Bronchial epithelial cell (primary cell): ENCODE data around the gene KLF8. TPM values are rescaled to one million over a fixed set of nuclear protein-coding genes. Genes with fewer than 3 reads are reported as not detected.

ENCODE experiments used
- DNase-seq: peaks from one replicate; pipeline ENCODE4 v3.0.0-alpha.2; 2010; ENCODE audit warnings: low read depth
- FAIRE-seq: peaks from 2 replicates; lab custom pipeline; 2011; peaks lifted over from hg19 to GRCh38; lab: Jason Lieb, UNC
- H3K27me3 ChIP-seq: 2 replicates; pipeline ENCODE4 v1.5.1; 2011; ENCODE audit warnings: low read length; ENCODE audit not compliant: control insufficient read depth, insufficient read depth
- H3K36me3 ChIP-seq: 2 replicates; pipeline ENCODE4 v1.5.1; 2011; ENCODE audit warnings: low read length; ENCODE audit not compliant: control insufficient read depth, insufficient read depth
- H3K4me3 ChIP-seq: 2 replicates; pipeline ENCODE4 v1.5.1; 2011; ENCODE audit warnings: mild to moderate bottlenecking, low read depth, low read length, control low read depth
- total RNA-seq: library from RNA; depleted of rRNA; stranded (reverse); fragments of >200 nt; gene quantifications from 2 replicates; pipeline ENCODE4 v1.2.1, GENCODE V29; 2014
- TF ChIP-seq, protein P1 (sequence below): IDR thresholded peaks from 2 replicates; pipeline ENCODE4 v1.5.1; 2011; ENCODE audit warnings: mild to moderate bottlenecking, moderate library complexity, low read length, control low read depth, inconsistent platforms; ENCODE audit not compliant: insufficient read depth, severe bottlenecking

The KLF8 gene
- total RNA-seq, 1 donor from 2014 or later = 3.9 TPM

DNA sequence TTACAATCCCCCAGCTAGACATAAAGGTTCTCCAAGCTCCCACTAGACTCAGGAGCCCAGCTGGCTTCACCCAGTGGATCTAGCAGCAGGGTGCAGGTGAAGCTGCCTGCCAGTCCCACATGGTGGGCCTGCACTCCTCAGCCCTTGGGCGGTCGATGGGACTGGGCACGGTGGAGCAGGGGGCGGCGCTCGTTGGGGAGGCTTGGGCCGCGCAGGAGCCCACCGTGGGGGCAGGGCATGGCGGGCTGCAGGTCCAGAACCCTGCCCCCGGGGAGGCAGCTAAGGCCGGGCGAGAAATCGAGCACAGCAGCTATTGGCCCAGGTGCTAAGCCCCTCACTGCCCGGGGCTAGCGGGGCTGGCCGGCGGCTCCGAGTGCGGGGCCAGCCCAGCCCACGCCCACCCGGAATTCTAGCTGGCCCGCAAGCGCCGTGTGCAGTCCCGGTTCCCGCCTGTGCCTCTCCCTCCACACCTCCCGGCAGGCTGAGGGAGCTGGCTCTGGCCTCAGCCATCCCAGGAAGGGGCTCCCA, 9.6 kb upstream of the KLF8 start:
- Histone ChIP-seq H3K27me3 (no peaks in the 10 kb centered on the region), H3K36me3 (no peaks in the 10 kb centered on the region), H3K4me3 (no peak overlapping the region)
- TF ChIP-seq, protein P1, sequence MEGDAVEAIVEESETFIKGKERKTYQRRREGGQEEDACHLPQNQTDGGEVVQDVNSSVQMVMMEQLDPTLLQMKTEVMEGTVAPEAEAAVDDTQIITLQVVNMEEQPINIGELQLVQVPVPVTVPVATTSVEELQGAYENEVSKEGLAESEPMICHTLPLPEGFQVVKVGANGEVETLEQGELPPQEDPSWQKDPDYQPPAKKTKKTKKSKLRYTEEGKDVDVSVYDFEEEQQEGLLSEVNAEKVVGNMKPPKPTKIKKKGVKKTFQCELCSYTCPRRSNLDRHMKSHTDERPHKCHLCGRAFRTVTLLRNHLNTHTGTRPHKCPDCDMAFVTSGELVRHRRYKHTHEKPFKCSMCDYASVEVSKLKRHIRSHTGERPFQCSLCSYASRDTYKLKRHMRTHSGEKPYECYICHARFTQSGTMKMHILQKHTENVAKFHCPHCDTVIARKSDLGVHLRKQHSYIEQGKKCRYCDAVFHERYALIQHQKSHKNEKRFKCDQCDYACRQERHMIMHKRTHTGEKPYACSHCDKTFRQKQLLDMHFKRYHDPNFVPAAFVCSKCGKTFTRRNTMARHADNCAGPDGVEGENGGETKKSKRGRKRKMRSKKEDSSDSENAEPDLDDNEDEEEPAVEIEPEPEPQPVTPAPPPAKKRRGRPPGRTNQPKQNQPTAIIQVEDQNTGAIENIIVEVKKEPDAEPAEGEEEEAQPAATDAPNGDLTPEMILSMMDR = no peak
- no peak for DNase-seq
- no peak for FAIRE-seq

DNA sequence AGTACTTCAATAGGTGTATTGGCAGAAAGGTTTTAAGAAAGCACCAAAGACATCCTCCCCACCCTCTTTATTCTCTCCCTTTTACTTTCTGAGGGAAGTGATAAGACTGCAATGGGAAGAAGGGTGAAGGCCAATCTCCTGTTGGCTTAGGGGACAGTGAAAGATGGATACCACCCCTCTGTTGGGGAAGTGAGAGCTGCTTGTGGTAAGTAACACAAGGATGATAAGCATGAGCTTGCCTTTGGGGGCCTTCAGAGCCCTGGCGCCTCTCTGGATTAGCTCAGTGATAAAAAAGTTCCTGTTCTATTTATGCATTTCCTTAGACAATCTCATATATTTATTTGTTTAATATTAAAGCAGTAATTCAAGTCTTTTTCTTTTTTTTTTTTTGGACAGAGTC, 5.2 kb upstream of the KLF8 start:
- Histone ChIP-seq H3K27me3 (no peaks in the 10 kb centered on the region), H3K4me3 (no peak overlapping the region), H3K36me3 (no peaks in the 10 kb centered on the region)
- DNase-seq (no peak), FAIRE-seq (no peak)
- TF ChIP-seq, protein P1 = no peak

DNA sequence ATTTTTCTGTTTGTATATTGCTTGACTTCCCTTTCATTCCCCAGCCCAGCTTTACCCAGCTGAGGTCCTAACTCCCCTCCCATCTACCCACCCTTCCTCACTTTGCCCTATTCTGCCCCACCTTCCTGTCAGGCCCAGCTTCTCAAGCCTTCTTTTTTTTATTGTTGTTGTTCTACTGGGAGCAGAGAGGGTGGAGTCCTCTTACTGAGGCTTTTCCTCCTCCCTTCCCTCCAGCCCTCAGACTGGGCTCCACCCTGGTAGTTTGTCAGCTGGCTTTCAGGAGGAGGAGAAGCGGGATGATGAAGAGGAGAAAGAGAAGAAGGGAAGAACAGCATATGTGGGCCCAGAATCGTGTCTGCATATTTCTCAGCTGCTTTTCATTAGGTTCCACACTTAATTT, 3.2 kb upstream of the KLF8 start:
- Histone ChIP-seq H3K27me3 (no peaks in the 10 kb centered on the region), H3K36me3 (no peaks in the 10 kb centered on the region), H3K4me3 (no peak overlapping the region)
- TF ChIP-seq, protein P1 = no peak
- FAIRE-seq = no peak
- peak; percentile 18 for DNase-seq

DNA sequence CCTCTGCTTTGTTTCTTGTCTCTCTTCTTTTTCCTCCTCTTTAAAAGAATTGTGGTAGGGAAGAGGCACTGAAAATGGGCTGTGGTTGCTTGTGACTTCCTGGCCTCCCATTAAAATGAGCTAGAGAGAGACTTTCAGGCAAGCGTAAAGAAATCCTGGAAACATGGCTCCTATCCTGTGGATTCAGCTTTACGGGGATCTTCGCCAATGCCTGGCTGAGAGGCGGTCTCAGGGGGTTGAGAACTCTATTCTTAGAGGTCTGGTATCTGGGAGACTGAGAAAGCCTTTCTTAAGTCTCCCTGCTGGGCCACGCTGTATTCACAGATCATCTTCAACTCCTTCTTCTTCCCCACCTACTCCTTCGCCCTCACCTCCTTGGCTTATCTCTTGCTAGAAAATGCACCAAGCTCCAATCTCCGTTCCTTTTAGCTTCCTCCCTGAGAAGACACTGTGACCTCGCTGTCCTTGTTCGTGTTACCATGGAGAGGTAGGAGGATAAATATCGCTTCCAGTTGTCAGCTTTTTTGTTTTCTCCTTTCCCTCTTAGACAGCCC, 542 bp upstream of the KLF8 start:
- DNase-seq (no peak), FAIRE-seq (no peak)
- H3K27me3 ChIP-seq = no peaks in the 10 kb centered on the region
- H3K36me3 ChIP-seq = no peaks in the 10 kb centered on the region
- TF ChIP-seq, protein P1 = no peak
- H3K4me3 ChIP-seq = no peak overlapping the region

DNA sequence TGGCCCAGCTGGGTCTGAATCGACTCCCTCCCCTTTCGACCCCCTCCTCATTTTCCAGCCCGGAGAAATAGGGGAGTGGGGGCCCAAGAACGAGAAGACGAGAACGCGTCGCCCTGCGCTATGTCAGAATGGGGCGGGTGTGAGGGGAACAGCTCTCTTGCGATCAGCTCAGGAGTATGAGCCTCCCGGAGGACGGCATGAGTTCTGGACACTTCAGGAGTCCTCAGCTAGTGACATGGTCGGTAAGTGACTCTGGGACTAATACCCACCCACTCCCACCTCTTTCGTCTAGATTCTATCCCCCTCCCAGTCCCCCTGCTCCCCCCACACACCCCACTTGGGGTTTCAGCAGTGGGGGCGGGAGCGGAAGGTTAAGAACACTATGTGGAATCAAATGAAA, 944 bp downstream of the KLF8 start:
- FAIRE-seq = no peak
- DNase-seq = no peak
- peak overlapping the region; percentile 50 for H3K4me3 ChIP-seq
- TF ChIP-seq, protein P1 = no peak
- H3K36me3 ChIP-seq = no peaks in the 10 kb centered on the region
- no peaks in the 10 kb centered on the region for H3K27me3 ChIP-seq

DNA sequence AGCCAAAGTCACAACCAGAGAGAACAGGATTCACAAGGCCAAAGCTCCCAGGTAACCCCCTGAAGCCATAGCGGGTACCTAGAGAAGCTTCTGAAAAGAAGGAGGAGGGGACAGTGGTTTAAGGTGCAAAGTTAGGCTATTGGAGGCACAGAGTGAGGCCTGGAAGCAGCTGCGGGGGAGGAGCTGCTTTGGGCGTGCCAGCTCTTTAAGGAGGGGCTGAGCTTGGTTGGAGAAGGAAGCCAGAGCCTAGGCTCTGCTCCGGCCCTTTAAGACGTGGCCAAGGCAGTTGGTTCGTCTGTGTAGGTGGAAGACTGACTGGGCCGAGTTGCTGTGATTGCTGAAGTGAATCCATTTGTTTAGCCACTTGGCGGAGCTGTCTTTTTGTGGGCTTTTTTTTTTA, 1.5 kb downstream of the KLF8 start:
- TF ChIP-seq, protein P1 = no peak
- Histone ChIP-seq H3K4me3 (peak overlapping the region; percentile 50), H3K27me3 (no peaks in the 10 kb centered on the region), H3K36me3 (no peaks in the 10 kb centered on the region)
- FAIRE-seq (peak; percentile 13), DNase-seq (peak; percentile 79)
